Endothelial cell of umbilical vein (primary cell): ENCODE results near the gene PRRX1. TPM values are rescaled to one million over a fixed set of nuclear protein-coding genes. Genes with fewer than 3 reads are reported as not detected.

Experiments used
- BruUV-seq: library from RNA; stranded (reverse); fragments of 400-500 nt; replicated peaks from 2 replicates; lab custom pipeline; 2021; lab: Mats Ljungman, UMichigan
- CTCF ChIA-PET: fragments of 300-600, 350-600 bp; sonication (Branson Sonifier 250); formaldehyde crosslinking; loops from one replicate; lab custom pipeline; 2021; ENCODE audit warnings: antibody characterized with exemption, inconsistent platforms; lab: Charles Lee
- POLR2A ChIA-PET: fragments of 300-600, 350-600 bp; sonication (Branson Sonifier 250); formaldehyde crosslinking; loops from one replicate; lab custom pipeline; 2021; ENCODE audit warnings: antibody characterized with exemption, inconsistent platforms; lab: Charles Lee
- DNase-seq: peaks from one replicate; pipeline ENCODE4 v3.0.0-alpha.2; 2011; ENCODE audit warnings: low read depth, low spot score
- FAIRE-seq: peaks from 2 replicates; lab custom pipeline; 2011; peaks lifted over from hg19 to GRCh38; lab: Jason Lieb, UNC
- H2AFZ ChIP-seq: 2 replicates; pipeline ENCODE4 v1.6.0; 2012; ENCODE audit warnings: low read depth, low read length, control low read depth, inconsistent platforms
- H3K27ac ChIP-seq: 2 replicates; pipeline ENCODE4 v1.5.1; 2011; ENCODE audit warnings: low read depth, mild to moderate bottlenecking, control low read depth, low read length, moderate library complexity; ENCODE audit not compliant: insufficient read depth
- H3K27me3 ChIP-seq, 2 experiments: 2 replicates each; pipeline versions ENCODE4 v1.6.0 to v1.6.1; 2011; ENCODE audit warnings: low read length in 2 of 2, mixed read lengths in 1 of 2; ENCODE audit not compliant: control insufficient read depth in 2 of 2, insufficient read depth in 2 of 2
- H3K36me3 ChIP-seq, 2 experiments: 2 replicates in 1 of 2; 3 replicates in 1 of 2; pipeline ENCODE4 v1.5.1; 2011; ENCODE audit warnings: low read length in 2 of 2, mild to moderate bottlenecking in 1 of 2, moderate library complexity in 1 of 2; ENCODE audit not compliant: control insufficient read depth in 2 of 2, insufficient read depth in 2 of 2; ENCODE audit errors: extremely low read depth in 1 of 2
- H3K4me1 ChIP-seq: 3 replicates; pipeline ENCODE4 v1.5.1; 2011; ENCODE audit warnings: mild to moderate bottlenecking, low read length; ENCODE audit not compliant: control insufficient read depth, insufficient read depth; ENCODE audit errors: extremely low read depth
- H3K4me2 ChIP-seq: 2 replicates; pipeline ENCODE4 v1.6.1; 2011; ENCODE audit warnings: low read length, control low read depth, mixed read lengths; ENCODE audit not compliant: insufficient read depth
- H3K4me3 ChIP-seq, 3 experiments: fragments of 200-600 bp in 1 of 3; sonication (generic), shearing (Covaris generic) in 1 of 3; replicated peaks in 1 of 3; 2 replicates each; pipeline ENCODE4 v1.5.1; 2011 to 2016; ENCODE audit warnings: control low read depth in 3 of 3, low read length in 3 of 3, mild to moderate bottlenecking in 2 of 3, inconsistent platforms in 1 of 3, low read depth in 1 of 3, moderate library complexity in 1 of 3; ENCODE audit not compliant: insufficient read depth in 1 of 3
- H3K79me2 ChIP-seq: 2 replicates; pipeline ENCODE4 v1.6.0; 2012; ENCODE audit warnings: low read length, inconsistent platforms; ENCODE audit not compliant: control insufficient read depth, insufficient read depth
- H3K9ac ChIP-seq: replicated peaks from 2 replicates; pipeline ENCODE3; 2011; ENCODE audit warnings: low read length, control low read depth; ENCODE audit not compliant: insufficient read depth; ENCODE audit errors: extremely low read depth
- H3K9me1 ChIP-seq: replicated peaks from 3 replicates; pipeline ENCODE4 v1.6.0; 2011; ENCODE audit warnings: mild to moderate bottlenecking, low read length; ENCODE audit not compliant: control insufficient read depth, insufficient read depth; ENCODE audit errors: extremely low read depth
- H3K9me3 ChIP-seq: replicated peaks from 2 replicates; pipeline ENCODE4 v1.5.1; 2012; ENCODE audit warnings: low read length, inconsistent platforms; ENCODE audit not compliant: control insufficient read depth, insufficient read depth
- H4K20me1 ChIP-seq: replicated peaks from 2 replicates; pipeline ENCODE3; 2011; ENCODE audit warnings: mild to moderate bottlenecking, low read length; ENCODE audit not compliant: control insufficient read depth, insufficient read depth; ENCODE audit errors: extremely low read depth
- EZH2 ChIP-seq: IDR thresholded peaks from 2 replicates; pipeline ENCODE4 v1.6.1; 2012; ENCODE audit warnings: borderline replicate concordance, low read depth, mild to moderate bottlenecking, moderate library complexity, low read length, inconsistent platforms; ENCODE audit not compliant: severe bottlenecking
- FOS ChIP-seq: IDR thresholded peaks from 2 replicates; pipeline ENCODE4 v1.6.1; 2011; ENCODE audit warnings: mild to moderate bottlenecking, low read length, moderate library complexity, borderline replicate concordance; ENCODE audit not compliant: insufficient read depth
- GATA2 ChIP-seq: IDR thresholded peaks from 2 replicates; pipeline ENCODE4 v1.7.0; 2011; ENCODE audit warnings: low read depth, mild to moderate bottlenecking, moderate library complexity, mixed read lengths, low read length; ENCODE audit not compliant: insufficient read length, insufficient read depth
- JUN ChIP-seq: IDR thresholded peaks from 2 replicates; pipeline ENCODE4 v1.6.1; 2011; ENCODE audit warnings: borderline replicate concordance, low read depth; ENCODE audit not compliant: insufficient read length, insufficient read depth
- MAX ChIP-seq: IDR thresholded peaks from 2 replicates; pipeline ENCODE4 v1.6.1; 2011; ENCODE audit not compliant: insufficient read depth, insufficient read length
- POLR2AphosphoS5 ChIP-seq: IDR thresholded peaks from 2 replicates; pipeline ENCODE4 v1.6.1; 2012; ENCODE audit warnings: low read depth, mild to moderate bottlenecking, control low read depth, low read length, moderate library complexity; ENCODE audit not compliant: insufficient read depth
- dilution Hi-C: fragments of 300-500 bp; cut with MboI; formaldehyde crosslinking; loops from one replicate; pipeline ENCODE4 v1.15.0; 2019; ENCODE audit warnings: low sequenced_read_pairs; ENCODE audit not compliant: extremely low pct_ligation_motif_present
- intact Hi-C: fragments of 100-400 bp; cut with micrococcal nuclease; formaldehyde crosslinking; loops from one replicate; pipeline ENCODE4 v1.10.0; 2022
- polyA plus RNA-seq, 4 experiments: library from polyadenylated mRNA; depleted of rRNA in 3 of 4; stranded (reverse) in 3 of 4; unstranded in 1 of 4; fragments of >200 nt; gene quantifications; 2 replicates each; pipeline versions ENCODE4 v1.2.1 to v1.2.3, GENCODE V29; 2011 to 2012; ENCODE audit warnings: missing spikeins in 1 of 4
- total RNA-seq: library from RNA; stranded (reverse); gene quantifications from 2 replicates; pipeline ENCODE4 v1.2.3, GENCODE V29; 2021
- TF ChIP-seq, protein P1 (sequence below), 2 donors: IDR thresholded peaks; 1 replicate in 1 of 2; 2 replicates in 1 of 2; pipeline ENCODE4 v1.5.1; 2011; ENCODE audit warnings: low read length in 2 of 2, mild to moderate bottlenecking in 2 of 2, moderate library complexity in 2 of 2, control low read depth in 1 of 2, inconsistent platforms in 1 of 2, low read depth in 1 of 2; ENCODE audit not compliant: insufficient read depth in 1 of 2; ENCODE audit errors: extremely low read depth in 1 of 2

PRRX1 gene
- total and polyA plus RNA-seq, 2 donors (not counting 3 experiments of a cell fraction or from before 2014, with no cell fraction given) = 0.03 TPM; not detected in 1

DNA sequence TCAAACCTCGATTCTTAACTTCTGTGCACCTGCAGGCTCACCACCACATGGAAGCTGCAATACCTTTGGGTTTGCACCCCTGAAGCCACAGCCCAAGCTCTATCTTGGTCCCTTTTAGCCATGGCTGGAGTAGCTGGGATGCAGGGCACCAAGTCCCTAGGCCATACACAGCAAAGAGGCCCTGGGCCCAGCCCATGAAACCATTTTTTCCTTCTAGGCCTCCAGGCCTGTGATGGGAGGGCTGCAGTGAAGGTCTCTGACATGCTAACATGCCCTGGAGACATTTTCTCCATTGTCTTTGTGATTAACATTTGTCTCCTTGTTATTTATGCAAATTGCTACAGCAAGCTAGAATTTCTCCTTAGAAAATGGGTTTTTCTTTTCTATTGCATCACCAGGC lies 79.2 kb downstream of the PRRX1 start:
- H3K9ac ChIP-seq = no peak overlapping the region
- FAIRE-seq = no peak
- CTCF ChIA-PET = interaction anchor here (1.2 kb wide), 1 partner anchor 12 kb away, joined by 3 read pairs; no protein-coding TSS in a partner anchor
- BruUV-seq = no TSS peak
- DNase-seq = no peak
- no peak overlapping the region for H3K4me3 ChIP-seq
- H3K79me2 ChIP-seq = no peaks in the 10 kb centered on the region
- H3K4me2 ChIP-seq = no peak overlapping the region
- TF ChIP-seq GATA2 (no peak), JUN (no peak), EZH2 (no peak), FOS (no peak), MAX (no peak), POLR2AphosphoS5 (no peak)
- TF ChIP-seq, protein P1, sequence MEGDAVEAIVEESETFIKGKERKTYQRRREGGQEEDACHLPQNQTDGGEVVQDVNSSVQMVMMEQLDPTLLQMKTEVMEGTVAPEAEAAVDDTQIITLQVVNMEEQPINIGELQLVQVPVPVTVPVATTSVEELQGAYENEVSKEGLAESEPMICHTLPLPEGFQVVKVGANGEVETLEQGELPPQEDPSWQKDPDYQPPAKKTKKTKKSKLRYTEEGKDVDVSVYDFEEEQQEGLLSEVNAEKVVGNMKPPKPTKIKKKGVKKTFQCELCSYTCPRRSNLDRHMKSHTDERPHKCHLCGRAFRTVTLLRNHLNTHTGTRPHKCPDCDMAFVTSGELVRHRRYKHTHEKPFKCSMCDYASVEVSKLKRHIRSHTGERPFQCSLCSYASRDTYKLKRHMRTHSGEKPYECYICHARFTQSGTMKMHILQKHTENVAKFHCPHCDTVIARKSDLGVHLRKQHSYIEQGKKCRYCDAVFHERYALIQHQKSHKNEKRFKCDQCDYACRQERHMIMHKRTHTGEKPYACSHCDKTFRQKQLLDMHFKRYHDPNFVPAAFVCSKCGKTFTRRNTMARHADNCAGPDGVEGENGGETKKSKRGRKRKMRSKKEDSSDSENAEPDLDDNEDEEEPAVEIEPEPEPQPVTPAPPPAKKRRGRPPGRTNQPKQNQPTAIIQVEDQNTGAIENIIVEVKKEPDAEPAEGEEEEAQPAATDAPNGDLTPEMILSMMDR (IDR thresholded peaks at IDR 0.05; ENCODE audit: extremely low read depth in 1 of 2, insufficient read depth in 1 of 2, low read depth in 1 of 2, low read length in 2 of 2) = no peak
- intact Hi-C loops = no loop called here
- H3K9me1 ChIP-seq = no peaks in the 10 kb centered on the region
- no peaks in the 10 kb centered on the region for H4K20me1 ChIP-seq
- H3K27me3 ChIP-seq = no peaks in the 10 kb centered on the region
- H3K36me3 ChIP-seq = no peaks in the 10 kb centered on the region
- H3K27ac ChIP-seq = no peak overlapping the region
- dilution Hi-C loops = no loop called here
- no peaks in the 10 kb centered on the region for H3K4me1 ChIP-seq
- no peak overlapping the region for H2AFZ ChIP-seq
- H3K9me3 ChIP-seq = no peaks in the 10 kb centered on the region
- POLR2A ChIA-PET = no interaction called here
